Epithelial cell of esophagus (primary cell): ENCODE measurements around the gene CSRP2.

Experiments
- DNase-seq: peaks from one replicate; pipeline ENCODE4 v3.0.0; 2010; ENCODE audit warnings: low read depth
- H3K4me3 ChIP-seq: 2 replicates; pipeline ENCODE4 v1.5.1; 2011; ENCODE audit warnings: mild to moderate bottlenecking, low read length, control low read depth
- TF ChIP-seq, protein P1 (sequence below): IDR thresholded peaks from 2 replicates; pipeline ENCODE4 v1.5.1; 2011; ENCODE audit warnings: low read depth, mild to moderate bottlenecking, low read length, control low read depth, inconsistent platforms; ENCODE audit not compliant: insufficient read depth; ENCODE audit errors: missing control alignments

Gene CSRP2

DNA sequence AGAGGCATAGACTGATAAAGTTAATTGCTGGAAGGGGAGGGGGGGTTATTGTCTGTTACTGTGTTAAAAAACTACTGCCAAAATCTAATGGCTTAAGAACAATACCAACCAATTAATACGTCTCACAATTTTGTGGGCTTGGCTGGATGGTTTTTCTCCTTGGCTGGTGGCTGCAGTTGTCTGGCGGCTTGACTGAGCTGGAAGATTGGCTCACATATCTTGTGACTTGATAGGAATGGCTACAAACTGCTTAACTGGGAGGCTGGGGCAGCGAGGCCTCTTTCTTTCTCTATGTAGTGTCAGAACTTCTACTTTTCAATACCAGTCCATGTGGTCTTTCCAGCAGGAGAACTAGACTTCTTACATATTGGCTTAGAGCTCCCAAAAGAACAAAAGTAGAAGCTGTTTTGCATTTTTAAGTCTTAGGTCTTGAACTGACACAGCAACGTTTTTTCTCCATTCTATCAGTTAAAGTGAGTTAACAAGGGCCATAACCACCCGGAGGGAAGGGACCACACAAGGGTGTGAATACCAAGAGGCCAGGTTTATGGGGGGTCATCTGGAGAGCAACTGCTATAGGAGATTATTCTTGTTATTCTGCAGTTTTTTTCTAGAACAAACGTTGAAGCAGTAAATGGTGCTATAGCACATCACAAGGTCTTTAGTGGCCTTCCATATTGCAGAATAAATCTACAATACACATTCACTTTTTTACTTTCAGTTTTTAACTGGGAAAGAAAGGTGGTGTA is 68.0 kb downstream of the CSRP2 start:
- DNase-seq, result no peak
- H3K4me3 ChIP-seq, result no peak overlapping the region
- TF ChIP-seq, protein P1, sequence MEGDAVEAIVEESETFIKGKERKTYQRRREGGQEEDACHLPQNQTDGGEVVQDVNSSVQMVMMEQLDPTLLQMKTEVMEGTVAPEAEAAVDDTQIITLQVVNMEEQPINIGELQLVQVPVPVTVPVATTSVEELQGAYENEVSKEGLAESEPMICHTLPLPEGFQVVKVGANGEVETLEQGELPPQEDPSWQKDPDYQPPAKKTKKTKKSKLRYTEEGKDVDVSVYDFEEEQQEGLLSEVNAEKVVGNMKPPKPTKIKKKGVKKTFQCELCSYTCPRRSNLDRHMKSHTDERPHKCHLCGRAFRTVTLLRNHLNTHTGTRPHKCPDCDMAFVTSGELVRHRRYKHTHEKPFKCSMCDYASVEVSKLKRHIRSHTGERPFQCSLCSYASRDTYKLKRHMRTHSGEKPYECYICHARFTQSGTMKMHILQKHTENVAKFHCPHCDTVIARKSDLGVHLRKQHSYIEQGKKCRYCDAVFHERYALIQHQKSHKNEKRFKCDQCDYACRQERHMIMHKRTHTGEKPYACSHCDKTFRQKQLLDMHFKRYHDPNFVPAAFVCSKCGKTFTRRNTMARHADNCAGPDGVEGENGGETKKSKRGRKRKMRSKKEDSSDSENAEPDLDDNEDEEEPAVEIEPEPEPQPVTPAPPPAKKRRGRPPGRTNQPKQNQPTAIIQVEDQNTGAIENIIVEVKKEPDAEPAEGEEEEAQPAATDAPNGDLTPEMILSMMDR, result no peak
